Measurements from ENCODE around the gene RUSF1. TPM values are rescaled to one million over a fixed set of nuclear protein-coding genes. Genes with fewer than 3 reads are reported as not detected.
"Not testable (repeated sequence)": the region's sequence is repeated elsewhere in the genome, so short reads cannot be mapped to it uniquely, and the experiment has no call there.

The RUSF1 gene
- total RNA-seq, 3 donors from 2014 or later: 43.9 to 49.1 (median 45.9) TPM

DNA sequence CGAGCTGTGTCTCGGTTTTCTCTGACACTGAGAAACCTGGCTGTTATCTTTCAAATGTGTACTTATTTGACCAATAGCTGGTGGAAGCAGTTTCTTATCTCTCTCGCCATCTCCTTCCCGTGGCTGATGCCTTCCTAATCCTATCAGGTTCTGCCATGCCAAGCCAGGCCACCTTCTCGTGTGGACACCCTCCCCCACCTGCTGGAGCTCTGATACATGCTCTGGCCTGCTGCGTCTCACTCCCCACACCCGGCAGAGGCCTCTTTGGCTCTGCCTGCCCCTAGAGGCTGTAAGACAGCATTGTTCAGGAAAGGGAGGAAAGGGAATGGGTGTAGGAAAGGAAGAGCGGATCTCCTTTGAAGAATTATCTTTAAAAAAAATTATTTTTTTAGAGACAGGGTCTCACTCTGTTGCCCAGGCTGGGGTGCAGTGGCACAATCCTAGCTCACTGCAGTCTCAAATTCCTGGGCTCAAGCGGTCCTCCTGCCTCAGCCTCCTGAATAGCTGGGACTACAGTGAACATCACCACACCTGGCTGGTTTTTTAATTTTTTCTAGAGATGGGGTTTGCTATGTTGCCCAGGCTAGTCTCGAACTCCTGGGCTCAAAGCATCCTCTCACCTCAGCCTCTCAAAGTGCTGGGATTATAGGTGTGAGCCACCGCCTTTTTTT, 56.4 kb downstream of the RUSF1 start:
- Mint-ChIP-seq H3K4me1 (ENCODE audit: low read depth) (peaks cover 27% of the 10 kb centered on the region), H3K9me3 (no peaks in the 10 kb centered on the region), H3K4me3 (no peak overlapping the region), H3K36me3 (ENCODE audit: insufficient read depth) (peaks cover 2% of the 10 kb centered on the region), H3K27me3 (ENCODE audit: low read depth) (no peaks in the 10 kb centered on the region)
- DNase-seq (no peak), ATAC-seq (no peak)

DNA sequence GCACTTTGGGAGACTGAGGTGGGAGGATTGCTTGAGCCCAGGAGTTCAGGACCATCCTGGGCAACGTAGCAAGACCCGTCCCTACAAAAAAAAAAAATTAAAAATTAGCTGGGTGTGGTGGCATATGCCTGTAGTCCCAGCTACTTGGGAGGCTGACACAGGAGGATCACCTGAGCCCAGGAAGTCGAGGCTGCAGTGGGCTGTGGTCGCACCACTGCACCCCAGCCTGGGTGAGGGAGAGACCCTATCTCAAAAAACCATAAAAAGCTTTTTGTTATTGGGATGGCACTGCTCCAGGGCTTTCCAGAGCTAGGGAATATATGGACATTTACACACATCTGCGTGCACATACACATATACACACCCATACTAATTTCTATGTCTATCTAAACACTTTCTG, 57.0 kb downstream of the RUSF1 start:
- Mint-ChIP-seq H3K4me3 (no peak overlapping the region), H3K4me1 (ENCODE audit: low read depth) (peaks cover 25% of the 10 kb centered on the region), H3K36me3 (ENCODE audit: insufficient read depth) (peaks cover 2% of the 10 kb centered on the region), H3K27me3 (ENCODE audit: low read depth) (no peaks in the 10 kb centered on the region), H3K9me3 (no peaks in the 10 kb centered on the region)
- DNase-seq (no peak), ATAC-seq (no peak)

DNA sequence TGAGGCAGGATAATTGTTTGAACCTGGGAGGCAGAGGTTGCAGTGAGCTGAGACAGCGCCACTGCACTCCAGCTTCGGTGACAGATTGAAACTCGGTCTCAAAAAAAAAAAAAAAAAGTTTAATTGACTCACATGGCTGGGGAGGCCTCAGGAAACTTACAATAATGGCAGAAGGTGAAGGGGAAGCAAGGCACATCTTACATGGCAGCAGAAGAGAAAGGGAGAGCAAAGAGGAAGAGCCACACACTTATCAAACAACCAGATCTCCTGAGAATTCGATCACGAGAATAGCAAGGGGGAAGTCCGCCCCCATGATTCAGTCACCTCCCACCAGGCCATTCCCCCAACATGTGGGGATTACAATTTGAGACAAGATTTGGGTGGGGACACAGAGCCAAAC, 62.3 kb downstream of the RUSF1 start:
- not testable (repeated sequence) for H3K4me3 Mint-ChIP-seq; ATAC-seq; H3K27me3 Mint-ChIP-seq (ENCODE audit: low read depth); DNase-seq; H3K36me3 Mint-ChIP-seq (ENCODE audit: insufficient read depth); H3K4me1 Mint-ChIP-seq (ENCODE audit: low read depth); H3K9me3 Mint-ChIP-seq

DNA sequence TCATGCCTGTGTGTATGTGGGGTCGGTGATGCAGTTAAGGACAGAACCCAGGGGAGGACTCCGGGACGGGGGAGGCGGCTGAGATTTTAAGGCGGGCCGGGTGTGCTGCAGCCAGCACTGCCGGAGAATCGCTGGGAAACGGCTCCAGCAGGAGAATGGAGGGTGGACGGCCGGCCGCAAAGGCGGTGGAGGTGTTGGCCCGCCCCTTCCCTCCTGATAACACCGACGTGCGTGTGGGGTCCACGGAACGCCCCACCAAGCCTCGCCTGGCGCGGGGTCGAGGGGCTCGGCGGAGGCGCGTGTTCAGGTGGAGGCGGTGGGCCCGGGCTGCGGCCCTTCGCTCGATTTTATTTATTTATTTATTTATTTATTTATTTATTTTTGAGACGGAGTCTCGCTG, 66.2 kb downstream of the RUSF1 start:
- H3K4me1 Mint-ChIP-seq (ENCODE audit: low read depth): peaks cover 12% of the 10 kb centered on the region
- no peak for ATAC-seq
- no peak for DNase-seq
- H3K27me3 Mint-ChIP-seq (ENCODE audit: low read depth): no peaks in the 10 kb centered on the region
- H3K4me3 Mint-ChIP-seq: peak overlapping the region; percentile 93
- H3K9me3 Mint-ChIP-seq: no peaks in the 10 kb centered on the region
- no peaks in the 10 kb centered on the region for H3K36me3 Mint-ChIP-seq (ENCODE audit: insufficient read depth)

DNA sequence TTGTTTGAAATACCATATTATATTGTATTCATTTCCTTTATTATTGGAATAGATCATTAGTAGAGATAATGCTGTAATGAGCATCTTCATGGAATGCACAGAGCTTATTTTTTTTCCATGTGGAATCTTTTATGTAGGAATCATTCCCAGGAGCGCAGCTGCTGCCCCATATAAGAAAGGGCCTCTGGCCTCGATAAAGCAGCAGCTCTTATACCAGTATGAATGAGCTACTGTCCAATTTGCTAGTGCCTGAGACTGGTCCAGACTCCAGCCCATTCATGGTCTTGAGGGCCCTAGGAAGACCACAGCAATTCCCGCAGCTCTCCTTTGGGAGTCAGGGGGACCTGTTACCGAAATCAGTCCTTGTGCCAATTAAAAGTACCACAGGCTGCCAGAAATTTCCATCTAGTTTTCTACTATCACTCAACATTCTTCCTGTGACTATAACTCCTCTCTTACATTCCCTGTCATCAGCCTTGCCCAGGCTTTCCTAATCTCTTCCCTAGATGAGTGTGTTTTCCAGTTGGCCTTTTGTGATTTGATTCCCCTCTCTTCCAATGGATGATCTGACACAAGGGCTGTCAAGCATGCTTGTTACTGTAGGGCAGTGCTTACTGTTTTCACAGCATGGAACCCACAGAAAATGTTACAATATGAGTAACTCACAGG, 67.5 kb downstream of the RUSF1 start:
- ATAC-seq (no peak), DNase-seq (no peak)
- H3K9me3 Mint-ChIP-seq: no peaks in the 10 kb centered on the region
- H3K4me1 Mint-ChIP-seq (ENCODE audit: low read depth): peaks cover 12% of the 10 kb centered on the region
- no peaks in the 10 kb centered on the region for H3K27me3 Mint-ChIP-seq (ENCODE audit: low read depth)
- H3K4me3 Mint-ChIP-seq: no peak overlapping the region
- H3K36me3 Mint-ChIP-seq (ENCODE audit: insufficient read depth): no peaks in the 10 kb centered on the region

DNA sequence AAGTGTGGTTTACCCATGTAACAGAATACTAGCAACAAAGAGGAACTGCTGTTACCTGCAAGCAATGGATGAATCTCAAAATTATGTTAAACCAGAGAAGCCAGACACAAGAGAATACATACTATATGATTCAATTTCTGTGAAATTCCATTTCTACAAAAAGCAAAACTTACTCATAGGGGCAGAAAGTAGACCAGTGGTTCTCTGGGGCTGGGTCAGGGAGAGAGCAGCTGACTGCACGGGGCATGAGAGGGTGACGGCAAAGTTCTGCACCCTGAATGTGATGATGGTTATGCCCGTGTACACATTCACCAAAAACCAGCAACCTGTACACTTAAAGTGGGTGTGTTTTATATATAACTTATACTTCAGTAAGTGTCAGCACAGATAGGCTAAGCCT, 68.7 kb downstream of the RUSF1 start:
- Mint-ChIP-seq H3K27me3 (ENCODE audit: low read depth) (no peaks in the 10 kb centered on the region), H3K4me1 (ENCODE audit: low read depth) (peaks cover 12% of the 10 kb centered on the region), H3K4me3 (no peak overlapping the region), H3K36me3 (ENCODE audit: insufficient read depth) (no peaks in the 10 kb centered on the region), H3K9me3 (no peaks in the 10 kb centered on the region)
- ATAC-seq (no peak), DNase-seq (no peak)

Other genes starting within 250 kb of the RUSF1 start
- gene ITGAM, start 248.4 kb downstream of the RUSF1 start, total RNA-seq: 1 to 10 TPM in 1 of 3 donors, under 1 TPM in 2; 0.90 to 1.8 (median 0.99) TPM
- 1 to 10 TPM in 2 of 3 donors, under 1 TPM in 1; 0.89 to 2.3 (median 2.2) TPM for gene ITGAX, start 153.2 kb downstream of the RUSF1 start, total RNA-seq
- gene ITGAD, start 115.1 kb downstream of the RUSF1 start, total RNA-seq: under 1 TPM in 1 of 3 donors, not detected in 2; 0.16 TPM
- not detected for gene COX6A2, start 80.0 kb downstream of the RUSF1 start, total RNA-seq
- under 1 TPM in 2 of 3 donors, not detected in 1; 0.16 to 0.27 TPM for gene ZNF843, start 65.6 kb downstream of the RUSF1 start, total RNA-seq
- 10 to 100 TPM; 18.4 to 18.9 (median 18.7) TPM for gene ARMC5, start 48.9 kb downstream of the RUSF1 start, total RNA-seq
- gene TGFB1I1, start 36.2 kb downstream of the RUSF1 start, total RNA-seq: under 1 TPM in 2 of 3 donors, not detected in 1; 0.30 to 0.34 TPM
- gene SLC5A2, start 25.3 kb downstream of the RUSF1 start, total RNA-seq: not detected
- gene AHSP, start 19.5 kb upstream of the RUSF1 start, total RNA-seq: not detected

All from activated T-cell treated with anti-CD3 and anti-CD28 coated beads, Interleukin-2, amount 50 U/mL, for 4 hours (primary cell).